K562 (cell line): ENCODE data around the gene VSNL1.

Experiments used
- CTCF ChIP-seq, 3 experiments: IDR thresholded peaks in 2 of 3; conservative IDR thresholded peaks in 1 of 3; 2 replicates each; pipeline ENCODE4 v1.5.1; 2011 to 2012; ENCODE audit warnings: low read length in 3 of 3, mild to moderate bottlenecking in 3 of 3, control low read depth in 2 of 3, improper control_type of control experiment in 1 of 3, inconsistent platforms in 1 of 3, low read depth in 1 of 3, mixed read lengths in 1 of 3, moderate library complexity in 1 of 3; ENCODE audit not compliant: insufficient read depth in 2 of 3
- E2F1 ChIP-seq: sonication (generic); formaldehyde crosslinking; IDR thresholded peaks from 2 replicates; pipeline ENCODE4 v1.8.1; 2023; ENCODE audit warnings: mild to moderate bottlenecking, missing genetic modification reagents, moderate library complexity
- EZH2 ChIP-seq: IDR thresholded peaks from 2 replicates; pipeline ENCODE4 v1.6.1; 2012; ENCODE audit warnings: low read depth, mild to moderate bottlenecking, inconsistent platforms, low read length, borderline replicate concordance
- JUND ChIP-seq, 2 experiments: IDR thresholded peaks; 2 replicates in 1 of 2; 3 replicates in 1 of 2; pipeline ENCODE4 v1.6.1; 2011; ENCODE audit warnings: borderline replicate concordance in 2 of 2, low read depth in 2 of 2, low read length in 2 of 2, improper control_type of control experiment in 1 of 2, missing biosample characterization in 1 of 2, missing genetic modification characterization in 1 of 2, missing genetic modification reagents in 1 of 2
- RNF2 ChIP-seq: sonication (generic); IDR thresholded peaks from 2 replicates; pipeline ENCODE4 v1.6.1; 2016
- SP1 ChIP-seq: sonication (generic); formaldehyde crosslinking; IDR thresholded peaks from 2 replicates; pipeline ENCODE4 v1.8.1; 2022; ENCODE audit warnings: mild to moderate bottlenecking, missing genetic modification reagents
- ZC3H11A ChIP-seq: IDR thresholded peaks from 2 replicates; pipeline ENCODE4 v1.6.1; 2012; ENCODE audit warnings: low read depth, low read length, improper control_type of control experiment
- ZNF224 ChIP-seq: sonication (generic); formaldehyde crosslinking; IDR thresholded peaks from 2 replicates; pipeline ENCODE4 v1.8.0; 2022; ENCODE audit warnings: mild to moderate bottlenecking, missing genetic modification reagents

GRCh38 chr2:17634997-17635396 is 94.5 kb downstream of the VSNL1 start:
- no peak for TF ChIP-seq ZC3H11A
- no peak for TF ChIP-seq E2F1 (CRISPR knock-in tag)
- no peak for TF ChIP-seq ZNF224
- no peak for TF ChIP-seq CTCF (IDR thresholded peaks at IDR 0.05 in 2 of 3, conservative IDR thresholded peaks at IDR 0.05 in 1 of 3; ENCODE audit: insufficient read depth in 2 of 3, low read depth in 1 of 3, low read length in 3 of 3)
- TF ChIP-seq JUND (IDR thresholded peaks at IDR 0.05; ENCODE audit: borderline replicate concordance, low read depth, low read length), result no peak
- no peak for TF ChIP-seq JUND (tag; IDR thresholded peaks at IDR 0.05; ENCODE audit: borderline replicate concordance, low read depth, low read length)
- no peak for TF ChIP-seq SP1 (CRISPR knock-in tag)
- no peak for TF ChIP-seq EZH2
- TF ChIP-seq RNF2, result no peak
